ENCODE results near the gene GAB2. TPM values are rescaled to one million over a fixed set of nuclear protein-coding genes. Genes with fewer than 3 reads are reported as not detected.

The GAB2 gene
- total RNA-seq, 2 experiments from 2014 or later: 1.2 to 1.3 TPM

GRCh38 chr11:78257654-78258053, 160.0 kb downstream of the GAB2 start:
- Histone ChIP-seq H3K9me3 (ENCODE audit: low read length) (no peaks in the 10 kb centered on the region), H3K4me1 (ENCODE audit: insufficient read depth, low read length, poor library complexity, severe bottlenecking) (no peaks in the 10 kb centered on the region), H3K79me2 (ENCODE audit: insufficient read depth, low read depth, low read length) (no peaks in the 10 kb centered on the region), H3K4me3 (ENCODE audit: low read depth, low read length, poor library complexity, severe bottlenecking) (no peak overlapping the region), H3K9me2 (ENCODE audit: insufficient read depth, low read length) (no peaks in the 10 kb centered on the region), H2AFZ (ENCODE audit: low read length) (no peak overlapping the region), H3K36me3 (ENCODE audit: insufficient read depth, low read length) (no peaks in the 10 kb centered on the region), H3K27ac (ENCODE audit: low read depth, low read length, poor library complexity, severe bottlenecking) (no peak overlapping the region), H4K20me1 (ENCODE audit: insufficient read depth, low read length) (no peaks in the 10 kb centered on the region), H3K4me2 (ENCODE audit: low read length) (no peak overlapping the region)
- TF ChIP-seq CTCF (conservative IDR thresholded peaks at IDR 0.05; ENCODE audit: low read length) (no peak), EZH2phosphoT487 (IDR thresholded peaks at IDR 0.05; ENCODE audit: borderline replicate concordance, low read depth, low read length) (no peak)
- no peak for DNase-seq (ENCODE audit: low spot score)
- ChIA-PET POLR2A (interaction anchor here (0.6 kb wide), 2 partner anchors 159 to 218 kb away, joined by 4 to 5 read pairs; no protein-coding TSS in a partner anchor), CTCF (ENCODE audit: unreplicated experiment) (no interaction called here)
- intact Hi-C loops (cut with micrococcal nuclease; ENCODE audit: unreplicated experiment): no loop called here
- no TSS peak for BruUV-seq (replicated peaks)

GRCh38 chr11:78256962-78257361, 160.7 kb downstream of the GAB2 start:
- Histone ChIP-seq H2AFZ (ENCODE audit: low read length) (no peak overlapping the region), H3K4me3 (ENCODE audit: low read depth, low read length, poor library complexity, severe bottlenecking) (no peak overlapping the region), H3K79me2 (ENCODE audit: insufficient read depth, low read depth, low read length) (no peaks in the 10 kb centered on the region), H3K27ac (ENCODE audit: low read depth, low read length, poor library complexity, severe bottlenecking) (no peak overlapping the region), H3K4me1 (ENCODE audit: insufficient read depth, low read length, poor library complexity, severe bottlenecking) (no peaks in the 10 kb centered on the region), H3K9me3 (ENCODE audit: low read length) (no peaks in the 10 kb centered on the region), H3K9me2 (ENCODE audit: insufficient read depth, low read length) (no peaks in the 10 kb centered on the region), H4K20me1 (ENCODE audit: insufficient read depth, low read length) (no peaks in the 10 kb centered on the region), H3K36me3 (ENCODE audit: insufficient read depth, low read length) (no peaks in the 10 kb centered on the region), H3K4me2 (ENCODE audit: low read length) (no peak overlapping the region)
- DNase-seq (ENCODE audit: low spot score): no peak
- BruUV-seq (replicated peaks): no TSS peak
- CTCF ChIA-PET (ENCODE audit: unreplicated experiment): no interaction called here
- intact Hi-C loops (cut with micrococcal nuclease; ENCODE audit: unreplicated experiment): no loop called here
- POLR2A ChIA-PET: interaction anchor here (0.6 to 0.9 kb wide), 2 partner anchors 158 to 309 kb away, joined by 3 to 4 read pairs; no protein-coding TSS in a partner anchor
- no peak for TF ChIP-seq CTCF (conservative IDR thresholded peaks at IDR 0.05; ENCODE audit: low read length)
- TF ChIP-seq EZH2phosphoT487 (IDR thresholded peaks at IDR 0.05; ENCODE audit: borderline replicate concordance, low read depth, low read length): no peak

GRCh38 chr11:78255919-78256318, 161.7 kb downstream of the GAB2 start:
- intact Hi-C loops (cut with micrococcal nuclease; ENCODE audit: unreplicated experiment): no loop called here
- Histone ChIP-seq H3K9me2 (ENCODE audit: insufficient read depth, low read length) (no peaks in the 10 kb centered on the region), H3K4me1 (ENCODE audit: insufficient read depth, low read length, poor library complexity, severe bottlenecking) (no peaks in the 10 kb centered on the region), H2AFZ (ENCODE audit: low read length) (no peak overlapping the region), H3K9me3 (ENCODE audit: low read length) (no peaks in the 10 kb centered on the region), H3K79me2 (ENCODE audit: insufficient read depth, low read depth, low read length) (no peaks in the 10 kb centered on the region), H3K27ac (ENCODE audit: low read depth, low read length, poor library complexity, severe bottlenecking) (no peak overlapping the region), H3K36me3 (ENCODE audit: insufficient read depth, low read length) (no peaks in the 10 kb centered on the region), H3K4me3 (ENCODE audit: low read depth, low read length, poor library complexity, severe bottlenecking) (no peak overlapping the region), H3K4me2 (ENCODE audit: low read length) (no peak overlapping the region), H4K20me1 (ENCODE audit: insufficient read depth, low read length) (no peaks in the 10 kb centered on the region)
- ChIA-PET CTCF (ENCODE audit: unreplicated experiment) (no interaction called here), POLR2A (interaction anchor here (0.9 kb wide), 1 partner anchor 310 kb away, joined by 3 read pairs; no protein-coding TSS in a partner anchor)
- TF ChIP-seq EZH2phosphoT487 (IDR thresholded peaks at IDR 0.05; ENCODE audit: borderline replicate concordance, low read depth, low read length) (no peak), CTCF (conservative IDR thresholded peaks at IDR 0.05; ENCODE audit: low read length) (no peak)
- no TSS peak for BruUV-seq (replicated peaks)
- no peak for DNase-seq (ENCODE audit: low spot score)
